PC-9 (cell line): ENCODE measurements around the gene C1orf167.

Experiments used
- CTCF ChIP-seq: fragments of 200-600 bp; sonication (generic); conservative IDR thresholded peaks from 2 replicates; pipeline ENCODE4 v1.6.1; 2017; ENCODE audit warnings: mixed run types, antibody characterized with exemption, mild to moderate bottlenecking, moderate library complexity
- EZH2 ChIP-seq: fragments of 200-600 bp; sonication (generic); IDR thresholded peaks from 2 replicates; pipeline ENCODE4 v1.8.0; 2017; ENCODE audit warnings: antibody characterized with exemption, low read depth

- no peak for TF ChIP-seq CTCF
- TF ChIP-seq EZH2 = no peak
Observed at GRCh38 chr1:11764115-11764514, 2.1 kb downstream of the C1orf167 start.
